Measurements from ENCODE around the gene CARD14. TPM values are rescaled to one million over a fixed set of nuclear protein-coding genes. Genes with fewer than 3 reads are reported as not detected.
A peak's percentile ranks its signal among the peaks of the same experiment; 100 is the strongest.

The CARD14 gene
- polyA plus RNA-seq, 3 donors, result 0.11 to 0.27 (median 0.16) TPM

DNA sequence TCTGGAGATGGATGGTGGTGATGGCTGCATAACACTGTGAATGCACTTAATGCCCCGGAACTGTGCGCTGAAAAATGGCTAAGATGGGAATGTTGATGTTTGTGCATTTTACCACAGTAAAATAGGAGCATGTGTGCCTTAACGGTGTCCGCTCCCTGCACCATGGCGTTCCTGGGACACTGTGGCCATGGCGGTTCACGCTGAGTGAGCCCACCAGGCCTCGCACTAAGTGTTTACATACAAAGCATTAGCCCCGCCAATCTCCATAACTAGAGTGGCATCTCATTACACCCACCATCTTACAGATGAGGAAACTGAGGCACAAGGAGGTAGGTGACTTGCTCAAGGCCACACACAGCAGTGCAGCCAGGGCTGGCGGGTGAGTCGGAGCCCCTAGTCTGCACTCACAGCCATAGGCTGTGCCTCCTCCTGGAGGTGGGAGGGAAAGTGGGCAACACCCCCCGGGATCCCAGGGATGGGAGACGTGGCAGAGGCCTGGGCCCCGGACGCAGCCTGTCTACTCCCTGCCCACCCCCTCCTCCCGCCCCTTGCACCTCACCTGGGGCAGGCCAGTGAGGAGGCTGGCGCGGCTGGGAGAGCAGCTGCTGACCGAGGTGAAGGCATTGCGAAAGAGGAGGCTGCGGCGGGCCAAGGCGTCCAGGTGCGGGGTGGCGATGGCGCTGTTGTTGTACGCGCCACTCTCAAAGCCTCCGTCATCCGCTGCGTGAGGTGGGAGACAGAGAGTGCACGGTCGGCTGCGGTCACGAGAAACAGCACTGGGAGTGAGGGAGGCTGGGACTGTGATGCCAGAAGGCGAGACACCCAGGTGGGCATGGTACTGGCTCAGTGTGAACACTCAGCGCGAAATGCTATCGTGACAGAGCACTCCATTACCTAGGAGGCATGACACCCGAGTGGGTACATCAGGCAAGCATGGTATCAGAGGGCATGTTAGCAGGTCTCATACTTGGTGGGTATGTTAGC is 46.9 kb downstream of the CARD14 start:
- peaks cover 20 to 42% (median 33%) of the 10 kb centered on the region in 3 donors for H3K27me3 Mint-ChIP-seq (ENCODE audit: low read depth in 3 of 3)
- peaks cover 51 to 68% of the 10 kb centered on the region in 2 donors for H3K4me1 ChIP-seq (ENCODE audit: control insufficient read depth in 1 of 2, insufficient read depth in 2 of 2, low read length in 2 of 2)
- peaks cover 0 to 9% (median 2%) of the 10 kb centered on the region in 7 donors for H3K9me3 Mint-ChIP-seq
- intact Hi-C loops (cut with micrococcal nuclease), result loop anchor here in 1 of 2 donors (5.0 kb wide), 1 partner anchor 36 kb away; no protein-coding TSS in a partner anchor
- 98% methylated on average over 23 of the region's 40 CpGs for WGBS (ENCODE audit: insufficient coverage)
- no peak overlapping the region for H2AFZ ChIP-seq (ENCODE audit: insufficient read depth, low read depth, low read length, poor library complexity, severe bottlenecking)
- no peak overlapping the region for H3K4me3 ChIP-seq (replicated peaks in 1 of 3; ENCODE audit: low read depth in 2 of 3, low read length in 3 of 3)
- peaks cover 57 to 73% of the 10 kb centered on the region in 2 donors for H3K36me3 Mint-ChIP-seq
- peaks cover 32% of the 10 kb centered on the region for H3K79me2 ChIP-seq (ENCODE audit: insufficient read depth, low read length)
- H4K20me1 ChIP-seq (ENCODE audit: insufficient read depth, low read length), result peaks cover 69% of the 10 kb centered on the region
- H3K27ac Mint-ChIP-seq, result peak overlapping the region in 1 of 7 donors; percentile 72
- H3K36me3 ChIP-seq (replicated peaks in 1 of 2; ENCODE audit: control insufficient read depth in 1 of 2, insufficient read depth in 2 of 2, low read length in 2 of 2), result peaks cover 50 to 58% of the 10 kb centered on the region in 2 donors
- peaks cover 54% of the 10 kb centered on the region for H3K4me1 Mint-ChIP-seq
- TF ChIP-seq, protein P1, sequence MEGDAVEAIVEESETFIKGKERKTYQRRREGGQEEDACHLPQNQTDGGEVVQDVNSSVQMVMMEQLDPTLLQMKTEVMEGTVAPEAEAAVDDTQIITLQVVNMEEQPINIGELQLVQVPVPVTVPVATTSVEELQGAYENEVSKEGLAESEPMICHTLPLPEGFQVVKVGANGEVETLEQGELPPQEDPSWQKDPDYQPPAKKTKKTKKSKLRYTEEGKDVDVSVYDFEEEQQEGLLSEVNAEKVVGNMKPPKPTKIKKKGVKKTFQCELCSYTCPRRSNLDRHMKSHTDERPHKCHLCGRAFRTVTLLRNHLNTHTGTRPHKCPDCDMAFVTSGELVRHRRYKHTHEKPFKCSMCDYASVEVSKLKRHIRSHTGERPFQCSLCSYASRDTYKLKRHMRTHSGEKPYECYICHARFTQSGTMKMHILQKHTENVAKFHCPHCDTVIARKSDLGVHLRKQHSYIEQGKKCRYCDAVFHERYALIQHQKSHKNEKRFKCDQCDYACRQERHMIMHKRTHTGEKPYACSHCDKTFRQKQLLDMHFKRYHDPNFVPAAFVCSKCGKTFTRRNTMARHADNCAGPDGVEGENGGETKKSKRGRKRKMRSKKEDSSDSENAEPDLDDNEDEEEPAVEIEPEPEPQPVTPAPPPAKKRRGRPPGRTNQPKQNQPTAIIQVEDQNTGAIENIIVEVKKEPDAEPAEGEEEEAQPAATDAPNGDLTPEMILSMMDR (IDR thresholded peaks at IDR 0.05), result no peak
- H3K9me3 ChIP-seq (replicated peaks in 1 of 2; ENCODE audit: control insufficient read depth in 1 of 2, insufficient read depth in 1 of 2, low read length in 2 of 2), result no peaks in the 10 kb centered on the region
- H3K9ac ChIP-seq (ENCODE audit: insufficient read depth, low read length, poor library complexity, severe bottlenecking), result no peak overlapping the region
- H3K27ac ChIP-seq (ENCODE audit: low read depth in 1 of 2, low read length in 2 of 2), result no peak overlapping the region
- H3K27me3 ChIP-seq (ENCODE audit: control insufficient read depth in 2 of 2, insufficient read depth in 2 of 2, low read length in 2 of 2), result peaks cover 3 to 13% of the 10 kb centered on the region in 2 donors
- H3K4me2 ChIP-seq (replicated peaks; ENCODE audit: extremely low read depth, low read length, poor library complexity, severe bottlenecking), result no peak overlapping the region
- no peak for DNase-seq
- peak overlapping the region in 1 of 2 donors; percentile 63 for H3K4me3 Mint-ChIP-seq

DNA sequence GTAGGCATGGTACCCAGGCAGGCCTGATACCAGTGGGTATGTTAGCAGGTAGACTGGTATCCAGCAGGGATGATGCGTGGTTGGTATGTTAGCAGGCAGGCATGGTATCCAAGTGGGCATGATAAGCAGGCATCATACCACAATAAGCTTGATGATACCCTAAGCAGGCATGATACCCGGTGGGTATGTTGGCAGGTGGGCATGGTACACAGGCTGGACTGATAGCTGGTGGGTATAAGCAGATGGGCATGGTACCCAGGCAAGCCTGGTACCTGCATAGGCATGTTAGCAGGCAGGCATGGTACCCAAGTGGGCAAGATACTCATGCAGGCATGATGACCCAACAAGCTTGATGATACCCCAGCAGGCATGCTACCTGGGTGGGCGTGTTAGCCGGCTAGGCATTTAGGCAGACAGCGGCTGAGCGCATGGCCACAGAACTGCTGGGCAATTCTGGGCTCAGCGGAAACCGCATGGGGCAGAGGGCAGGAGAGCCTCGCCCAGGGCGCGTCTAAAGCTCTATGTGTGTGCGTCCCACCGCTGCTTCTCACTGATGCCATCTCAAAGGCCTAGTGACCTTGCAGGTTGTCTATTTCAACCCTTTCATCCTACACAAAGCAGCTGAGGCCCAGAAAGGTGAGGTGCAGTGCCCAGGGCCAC is 48.0 kb downstream of the CARD14 start:
- no peaks in the 10 kb centered on the region for H3K9me3 ChIP-seq (replicated peaks in 1 of 2; ENCODE audit: control insufficient read depth in 1 of 2, insufficient read depth in 1 of 2, low read length in 2 of 2)
- H3K4me2 ChIP-seq (replicated peaks; ENCODE audit: extremely low read depth, low read length, poor library complexity, severe bottlenecking), result peak overlapping the region; percentile 92
- H3K4me3 ChIP-seq (replicated peaks in 1 of 3; ENCODE audit: low read depth in 2 of 3, low read length in 3 of 3), result peak overlapping the region in 1 of 3 experiments; percentile 95
- no peak overlapping the region for H3K9ac ChIP-seq (ENCODE audit: insufficient read depth, low read length, poor library complexity, severe bottlenecking)
- no peak overlapping the region for H3K27ac ChIP-seq (ENCODE audit: low read depth in 1 of 2, low read length in 2 of 2)
- Mint-ChIP-seq H3K27me3 (ENCODE audit: low read depth in 3 of 3) (peaks cover 27 to 51% (median 42%) of the 10 kb centered on the region in 3 donors), H3K27ac (peak overlapping the region in 1 of 7 donors; percentile 75), H3K36me3 (peaks cover 52 to 64% of the 10 kb centered on the region in 2 donors), H3K4me1 (peaks cover 48% of the 10 kb centered on the region), H3K9me3 (peaks cover 0 to 11% (median 2%) of the 10 kb centered on the region in 7 donors), H3K4me3 (peak overlapping the region in 1 of 2 donors; percentile 93)
- intact Hi-C loops (cut with micrococcal nuclease), result loop anchor here in 1 of 2 donors (5.0 kb wide), 1 partner anchor 34 kb away; no protein-coding TSS in a partner anchor
- TF ChIP-seq, protein P1 (IDR thresholded peaks at IDR 0.05), result no peak
- peaks cover 59% of the 10 kb centered on the region for H4K20me1 ChIP-seq (ENCODE audit: insufficient read depth, low read length)
- no peak overlapping the region for H2AFZ ChIP-seq (ENCODE audit: insufficient read depth, low read depth, low read length, poor library complexity, severe bottlenecking)
- H3K79me2 ChIP-seq (ENCODE audit: insufficient read depth, low read length), result peaks cover 32% of the 10 kb centered on the region
- H3K27me3 ChIP-seq (ENCODE audit: control insufficient read depth in 2 of 2, insufficient read depth in 2 of 2, low read length in 2 of 2), result peaks cover 3 to 18% of the 10 kb centered on the region in 2 donors
- DNase-seq, result no peak
- H3K36me3 ChIP-seq (replicated peaks in 1 of 2; ENCODE audit: control insufficient read depth in 1 of 2, insufficient read depth in 2 of 2, low read length in 2 of 2), result peaks cover 42 to 49% of the 10 kb centered on the region in 2 donors
- WGBS (ENCODE audit: insufficient coverage), result 98% methylated on average over 11 of the region's 13 CpGs
- peaks cover 42 to 58% of the 10 kb centered on the region in 2 donors for H3K4me1 ChIP-seq (ENCODE audit: control insufficient read depth in 1 of 2, insufficient read depth in 2 of 2, low read length in 2 of 2)
